Testis (tissue), 2 donors: Measurements from ENCODE around the gene PNPLA5.

Source experiments
- POLR2A ChIP-seq: fragments of 450-650 bp; IDR thresholded peaks from one replicate; pipeline ENCODE4 v1.6.1; 2017; ENCODE audit warnings: antibody characterized with exemption, mild to moderate bottlenecking, moderate library complexity
- TF ChIP-seq, protein P1 (sequence below), 3 experiments: fragments of 450-650 bp in 2 of 3; fragments of 200-600 bp in 1 of 3; sonication (generic) in 1 of 3; IDR thresholded peaks; one replicate each; pipeline ENCODE4 v1.5.1; 2016 to 2019; ENCODE audit warnings: antibody characterized with exemption in 3 of 3, mild to moderate bottlenecking in 2 of 3, moderate library complexity in 1 of 3

GRCh38 chr22:43894122-43894521 is 2.3 kb upstream of the PNPLA5 start:
- TF ChIP-seq, protein P1, sequence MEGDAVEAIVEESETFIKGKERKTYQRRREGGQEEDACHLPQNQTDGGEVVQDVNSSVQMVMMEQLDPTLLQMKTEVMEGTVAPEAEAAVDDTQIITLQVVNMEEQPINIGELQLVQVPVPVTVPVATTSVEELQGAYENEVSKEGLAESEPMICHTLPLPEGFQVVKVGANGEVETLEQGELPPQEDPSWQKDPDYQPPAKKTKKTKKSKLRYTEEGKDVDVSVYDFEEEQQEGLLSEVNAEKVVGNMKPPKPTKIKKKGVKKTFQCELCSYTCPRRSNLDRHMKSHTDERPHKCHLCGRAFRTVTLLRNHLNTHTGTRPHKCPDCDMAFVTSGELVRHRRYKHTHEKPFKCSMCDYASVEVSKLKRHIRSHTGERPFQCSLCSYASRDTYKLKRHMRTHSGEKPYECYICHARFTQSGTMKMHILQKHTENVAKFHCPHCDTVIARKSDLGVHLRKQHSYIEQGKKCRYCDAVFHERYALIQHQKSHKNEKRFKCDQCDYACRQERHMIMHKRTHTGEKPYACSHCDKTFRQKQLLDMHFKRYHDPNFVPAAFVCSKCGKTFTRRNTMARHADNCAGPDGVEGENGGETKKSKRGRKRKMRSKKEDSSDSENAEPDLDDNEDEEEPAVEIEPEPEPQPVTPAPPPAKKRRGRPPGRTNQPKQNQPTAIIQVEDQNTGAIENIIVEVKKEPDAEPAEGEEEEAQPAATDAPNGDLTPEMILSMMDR (IDR thresholded peaks at IDR 0.05): no peak
- no peak for TF ChIP-seq POLR2A
